CD4-positive, CD25-positive, alpha-beta regulatory T cell (primary cell): ENCODE data around the gene NLGN3. TPM values are rescaled to one million over a fixed set of nuclear protein-coding genes. Genes with fewer than 3 reads are reported as not detected.

ENCODE experiments used
- ATAC-seq, 2 donors: fragments of 150-1000 bp; cut with Tn5 transposase; one replicate each; pipeline ENCODE4 v1.10.0; 2021; ENCODE audit warnings: low read depth in 2 of 2, moderate number of reproducible peaks in 2 of 2, moderate library complexity in 1 of 2
- DNase-seq, 3 donors: peaks; one replicate each; pipeline versions ENCODE4 v3.0.0 to v3.0.0-alpha.2; 2012 to 2022; ENCODE audit warnings: mixed read lengths in 1 of 3
- H3K27ac ChIP-seq: one replicate; pipeline ENCODE4 v1.7.0; 2013; ENCODE audit warnings: mild to moderate bottlenecking, low read length; ENCODE audit not compliant: insufficient read depth, poor library complexity, severe bottlenecking
- H3K27me3 ChIP-seq: one replicate; pipeline ENCODE4 v1.7.0; 2013; ENCODE audit warnings: low read length; ENCODE audit not compliant: control insufficient read depth, insufficient read depth
- H3K36me3 ChIP-seq: one replicate; pipeline ENCODE4 v1.7.0; 2013; ENCODE audit warnings: mild to moderate bottlenecking, low read length, moderate library complexity; ENCODE audit not compliant: control insufficient read depth, insufficient read depth
- H3K4me1 ChIP-seq: 2 replicates; pipeline ENCODE4 v1.7.0; 2013; ENCODE audit warnings: mild to moderate bottlenecking, low read length; ENCODE audit not compliant: insufficient read depth, control insufficient read depth, poor library complexity, severe bottlenecking
- H3K4me3 ChIP-seq: one replicate; pipeline ENCODE4 v1.7.0; 2013; ENCODE audit warnings: low read depth, mild to moderate bottlenecking, low read length, moderate library complexity
- H3K9me3 ChIP-seq, 2 experiments: 1 replicate in 1 of 2; 2 replicates in 1 of 2; pipeline ENCODE4 v1.7.0; 2013; ENCODE audit warnings: low read length in 2 of 2, mild to moderate bottlenecking in 1 of 2, moderate library complexity in 1 of 2; ENCODE audit not compliant: control insufficient read depth in 2 of 2
- H3K27ac Mint-ChIP-seq, 3 donors: one replicate each; pipeline ENCODE4 v1.8.0; 2020 to 2022; ENCODE audit warnings: mild to moderate bottlenecking in 3 of 3, mixed read lengths in 3 of 3, moderate library complexity in 2 of 3
- H3K27me3 Mint-ChIP-seq: one replicate; pipeline ENCODE4 v1.8.0; 2022; ENCODE audit warnings: mild to moderate bottlenecking, mixed read lengths
- H3K36me3 Mint-ChIP-seq: one replicate; pipeline ENCODE4 v1.8.0; 2020; ENCODE audit warnings: mixed read lengths
- H3K4me1 Mint-ChIP-seq, 4 donors: one replicate each; pipeline ENCODE4 v1.8.0; 2020 to 2022; ENCODE audit warnings: mixed read lengths in 4 of 4, mild to moderate bottlenecking in 1 of 4
- H3K4me3 Mint-ChIP-seq, 4 donors: one replicate each; pipeline ENCODE4 v1.8.0; 2020 to 2022; ENCODE audit warnings: mild to moderate bottlenecking in 4 of 4, mixed read lengths in 4 of 4, moderate library complexity in 3 of 4
- H3K9me3 Mint-ChIP-seq, 7 donors: one replicate each; pipeline ENCODE4 v1.8.0; 2020 to 2022; ENCODE audit warnings: mixed read lengths in 7 of 7, mild to moderate bottlenecking in 3 of 7, moderate library complexity in 2 of 7
- polyA plus RNA-seq, 4 donors: library from polyadenylated mRNA; unstranded; fragments of 300-500 nt; fragmentation: Illumina TruSeq; gene quantifications; one replicate each; pipeline ENCODE4 v1.2.3, GENCODE V29; 2021
- total RNA-seq: library from RNA; stranded (reverse); gene quantifications from one replicate; pipeline ENCODE4 v1.2.3, GENCODE V29; 2022

NLGN3 gene
- total and polyA plus RNA-seq, 5 donors from 2014 or later, result 0.05 to 4.4 TPM; not detected in 3

- H3K36me3 Mint-ChIP-seq, result peaks cover 4% of the 10 kb centered on the region
- peaks cover 7 to 89% (median 49%) of the 10 kb centered on the region in 4 donors for H3K4me1 Mint-ChIP-seq
- Histone ChIP-seq H3K27me3 (no peaks in the 10 kb centered on the region), H3K9me3 (no peaks in the 10 kb centered on the region), H3K4me3 (no peak overlapping the region), H3K4me1 (peaks cover 66% of the 10 kb centered on the region), H3K36me3 (no peaks in the 10 kb centered on the region), H3K27ac (no peak overlapping the region)
- peak overlapping the region in 1 of 4 donors; percentile 47 for H3K4me3 Mint-ChIP-seq
- peaks cover 0 to 2% (median 0%) of the 10 kb centered on the region in 7 donors for H3K9me3 Mint-ChIP-seq
- ATAC-seq (no peak), DNase-seq (no peak)
- peak overlapping the region in 1 of 3 donors; percentile 71 for H3K27ac Mint-ChIP-seq
- no peaks in the 10 kb centered on the region for H3K27me3 Mint-ChIP-seq
Observed at GRCh38 chrX:71099736-71100135, 44.9 kb upstream of the NLGN3 start.

GRCh38 chrX:71100581-71101505 is 43.8 kb upstream of the NLGN3 start:
- Mint-ChIP-seq H3K9me3 (no peaks in the 10 kb centered on the region), H3K4me3 (peak overlapping the region in 3 of 4 donors; percentile 29 to 70 (median 61)), H3K27me3 (no peaks in the 10 kb centered on the region), H3K36me3 (peaks cover 9% of the 10 kb centered on the region), H3K4me1 (peaks cover 7 to 88% (median 51%) of the 10 kb centered on the region in 4 donors), H3K27ac (peak overlapping the region; percentile 87 to 90 (median 89))
- H3K36me3 ChIP-seq, result no peaks in the 10 kb centered on the region
- DNase-seq (no peak), ATAC-seq (no peak)
- no peak overlapping the region for H3K4me3 ChIP-seq
- H3K4me1 ChIP-seq, result peaks cover 78% of the 10 kb centered on the region
- no peaks in the 10 kb centered on the region for H3K27me3 ChIP-seq
- H3K27ac ChIP-seq, result no peak overlapping the region
- H3K9me3 ChIP-seq, result no peaks in the 10 kb centered on the region

- Mint-ChIP-seq H3K4me3 (peak overlapping the region in 2 of 4 donors; percentile 30 to 51), H3K9me3 (no peaks in the 10 kb centered on the region), H3K4me1 (peaks cover 7 to 91% (median 52%) of the 10 kb centered on the region in 4 donors), H3K27ac (peak overlapping the region; percentile 76 to 96 (median 90)), H3K27me3 (no peaks in the 10 kb centered on the region), H3K36me3 (peaks cover 18% of the 10 kb centered on the region)
- peak overlapping the region; percentile 23 for H3K27ac ChIP-seq
- H3K4me3 ChIP-seq, result no peak overlapping the region
- no peak for DNase-seq
- no peaks in the 10 kb centered on the region for H3K27me3 ChIP-seq
- peaks cover 82% of the 10 kb centered on the region for H3K4me1 ChIP-seq
- no peaks in the 10 kb centered on the region for H3K36me3 ChIP-seq
- H3K9me3 ChIP-seq, result no peaks in the 10 kb centered on the region
- no peak for ATAC-seq
Observed at GRCh38 chrX:71102292-71102691, 42.3 kb upstream of the NLGN3 start.

DNA sequence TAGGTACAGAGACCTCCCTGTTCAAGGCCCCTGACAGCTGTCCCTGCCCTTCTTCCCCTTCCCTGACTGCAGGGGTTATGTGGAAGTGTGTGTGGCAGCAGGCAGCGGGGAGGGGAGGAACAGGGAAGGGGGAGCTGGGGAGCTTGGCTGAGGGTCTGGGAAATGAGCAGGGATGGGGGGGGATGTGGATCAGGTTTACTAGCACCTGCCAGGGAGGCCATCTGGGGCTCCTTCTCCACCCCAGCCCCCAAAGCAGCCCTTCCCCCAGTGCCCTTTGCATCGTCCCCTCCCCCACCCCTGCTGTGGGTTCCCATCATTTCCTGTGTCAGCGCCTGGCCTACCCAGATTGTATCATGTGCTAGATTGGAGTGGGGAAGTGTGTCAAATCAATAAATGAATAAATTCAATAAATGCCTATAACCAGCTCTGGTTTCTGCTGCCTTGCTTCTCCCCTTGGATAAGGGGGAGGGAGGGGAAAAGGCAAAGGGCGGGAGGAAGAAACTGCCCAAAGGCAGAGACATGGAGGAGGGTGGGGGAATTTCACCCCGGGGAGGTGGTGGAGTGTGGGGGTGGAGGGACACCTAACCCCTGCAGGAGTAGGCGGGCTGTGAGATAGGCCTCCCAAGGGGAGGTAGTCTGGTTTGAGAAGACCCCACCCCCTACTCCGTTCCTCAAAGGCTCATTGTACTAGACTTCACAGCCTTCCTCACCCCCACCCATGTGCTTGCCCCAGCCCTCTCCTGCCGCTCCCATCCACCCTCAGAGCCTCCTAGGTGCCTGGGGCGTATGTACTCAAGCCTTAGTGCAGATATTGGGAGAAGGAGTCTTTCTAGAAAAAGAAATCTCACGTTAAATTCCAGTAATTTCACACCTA is 41.3 kb upstream of the NLGN3 start:
- peak overlapping the region; percentile 57 to 88 (median 78) for H3K4me3 Mint-ChIP-seq
- Histone ChIP-seq H3K36me3 (peaks cover 5% of the 10 kb centered on the region), H3K27me3 (no peaks in the 10 kb centered on the region), H3K4me1 (peaks cover 82% of the 10 kb centered on the region), H3K4me3 (peak overlapping the region; percentile 61), H3K9me3 (no peaks in the 10 kb centered on the region), H3K27ac (peak overlapping the region; percentile 99)
- DNase-seq, result peak; percentile 39 to 71 (median 50)
- H3K9me3 Mint-ChIP-seq, result no peaks in the 10 kb centered on the region
- peak overlapping the region; percentile 90 to 96 (median 93) for H3K27ac Mint-ChIP-seq
- ATAC-seq, result peak; percentile 21 to 54
- H3K4me1 Mint-ChIP-seq, result peaks cover 3 to 91% (median 48%) of the 10 kb centered on the region in 4 donors
- peaks cover 29% of the 10 kb centered on the region for H3K36me3 Mint-ChIP-seq
- H3K27me3 Mint-ChIP-seq, result no peaks in the 10 kb centered on the region

GRCh38 chrX:71105628-71106027 is 39.0 kb upstream of the NLGN3 start:
- Histone ChIP-seq H3K36me3 (peaks cover 15% of the 10 kb centered on the region), H3K4me3 (peak overlapping the region; percentile 34), H3K9me3 (no peaks in the 10 kb centered on the region), H3K27ac (peak overlapping the region; percentile 99), H3K27me3 (no peaks in the 10 kb centered on the region), H3K4me1 (peaks cover 92% of the 10 kb centered on the region)
- no peak for ATAC-seq
- H3K27ac Mint-ChIP-seq, result peak overlapping the region; percentile 88 to 95 (median 92)
- H3K4me1 Mint-ChIP-seq, result peaks cover 0 to 94% (median 43%) of the 10 kb centered on the region in 4 donors
- H3K9me3 Mint-ChIP-seq, result no peaks in the 10 kb centered on the region
- H3K4me3 Mint-ChIP-seq, result peak overlapping the region; percentile 61 to 89 (median 78)
- DNase-seq, result peak in 2 of 3 donors; percentile 33 to 51
- no peaks in the 10 kb centered on the region for H3K27me3 Mint-ChIP-seq
- H3K36me3 Mint-ChIP-seq, result peaks cover 45% of the 10 kb centered on the region

GRCh38 chrX:71106427-71106826 is 38.2 kb upstream of the NLGN3 start, which contains the start of gene CXorf65:
CXorf65 (minus strand) TSS chrX:71106740; CDS start chrX:71106556, 184 bp downstream.
- Mint-ChIP-seq H3K27ac (peak within 1 kb of the TSS; percentile 92 to 100 (median 99)), H3K4me1 (peaks cover 0 to 94% (median 37%) of the 10 kb centered on the region in 4 donors), H3K9me3 (no peaks in the 10 kb centered on the region), H3K4me3 (peak within 1 kb of the TSS; percentile 89 to 98 (median 93)), H3K36me3 (peaks cover 47% of the 10 kb centered on the region), H3K27me3 (no peaks in the 10 kb centered on the region)
- peak within 1 kb of the TSS; percentile 96 for H3K4me3 ChIP-seq
- H3K27me3 ChIP-seq, result no peaks in the 10 kb centered on the region
- peak in 1 of 3 donors; percentile 48 for DNase-seq
- ATAC-seq, result no peak
- H3K36me3 ChIP-seq, result peaks cover 15% of the 10 kb centered on the region
- peaks cover 89% of the 10 kb centered on the region for H3K4me1 ChIP-seq
- H3K9me3 ChIP-seq, result no peaks in the 10 kb centered on the region
- peak within 1 kb of the TSS; percentile 99 for H3K27ac ChIP-seq

GRCh38 chrX:71107245-71107644 is 37.4 kb upstream of the NLGN3 start:
- Mint-ChIP-seq H3K4me3 (peak overlapping the region; percentile 89 to 98 (median 93)), H3K36me3 (peaks cover 47% of the 10 kb centered on the region), H3K9me3 (no peaks in the 10 kb centered on the region), H3K4me1 (peaks cover 0 to 93% (median 34%) of the 10 kb centered on the region in 4 donors), H3K27me3 (no peaks in the 10 kb centered on the region), H3K27ac (peak overlapping the region in 2 of 3 donors; percentile 99 to 100)
- Histone ChIP-seq H3K9me3 (no peaks in the 10 kb centered on the region), H3K27ac (peak overlapping the region; percentile 99), H3K36me3 (peaks cover 15% of the 10 kb centered on the region), H3K4me3 (peak overlapping the region; percentile 96), H3K27me3 (no peaks in the 10 kb centered on the region), H3K4me1 (peaks cover 87% of the 10 kb centered on the region)
- DNase-seq (no peak), ATAC-seq (no peak)
